Astrocyte (in vitro differentiated cells and primary cell): ENCODE measurements around the gene MED13L. TPM values are rescaled to one million over a fixed set of nuclear protein-coding genes. Genes with fewer than 3 reads are reported as not detected.

ENCODE experiments used
- DNase-seq: peaks from one replicate; pipeline ENCODE4 v3.0.0-alpha.2; 2010; ENCODE audit warnings: low read depth
- FAIRE-seq: peaks from 2 replicates; lab custom pipeline; 2011; peaks lifted over from hg19 to GRCh38; lab: Jason Lieb, UNC
- H2AFZ ChIP-seq: 2 replicates; pipeline ENCODE4 v1.6.0; 2012; ENCODE audit warnings: low read depth, low read length, inconsistent platforms
- H3K27ac ChIP-seq: 2 replicates; pipeline ENCODE4 v1.5.1; 2011; ENCODE audit warnings: low read depth, low read length, inconsistent platforms
- H3K27me3 ChIP-seq: 2 replicates; pipeline ENCODE4 v1.6.0; 2011; ENCODE audit warnings: low read length, inconsistent platforms; ENCODE audit not compliant: insufficient read depth
- H3K36me3 ChIP-seq: 2 replicates; pipeline ENCODE4 v1.5.1; 2011; ENCODE audit warnings: low read length, inconsistent platforms; ENCODE audit not compliant: insufficient read depth
- H3K4me1 ChIP-seq: 2 replicates; pipeline ENCODE4 v1.5.1; 2011; ENCODE audit warnings: low read length, inconsistent platforms; ENCODE audit not compliant: insufficient read depth
- H3K4me2 ChIP-seq: 2 replicates; pipeline ENCODE4 v1.6.0; 2012; ENCODE audit warnings: low read length, inconsistent platforms
- H3K4me3 ChIP-seq: 2 replicates; pipeline ENCODE4 v1.5.1; 2011; ENCODE audit warnings: low read depth, mild to moderate bottlenecking, low read length, inconsistent platforms; ENCODE audit not compliant: insufficient read depth
- H3K79me2 ChIP-seq: 2 replicates; pipeline ENCODE4 v1.6.0; 2012; ENCODE audit warnings: mild to moderate bottlenecking, low read length, inconsistent platforms; ENCODE audit not compliant: insufficient read depth
- H3K9ac ChIP-seq: 2 replicates; pipeline ENCODE4 v1.6.0; 2012; ENCODE audit warnings: mild to moderate bottlenecking, low read length, inconsistent platforms
- H3K9me3 ChIP-seq: 2 replicates; pipeline ENCODE4 v1.5.1; 2012; ENCODE audit warnings: low read depth, mild to moderate bottlenecking, low read length, inconsistent platforms; ENCODE audit not compliant: insufficient read depth
- H4K20me1 ChIP-seq: 2 replicates; pipeline ENCODE4 v1.6.0; 2012; ENCODE audit warnings: low read length, inconsistent platforms; ENCODE audit not compliant: insufficient read depth
- H3K27ac Mint-ChIP-seq: one replicate; pipeline ENCODE4 v1.8.0; 2021; ENCODE audit warnings: mild to moderate bottlenecking, mixed read lengths; ENCODE audit not compliant: unreplicated experiment
- H3K27me3 Mint-ChIP-seq: one replicate; pipeline ENCODE4 v1.8.0; 2021; ENCODE audit warnings: low read depth, mixed read lengths; ENCODE audit not compliant: unreplicated experiment
- H3K36me3 Mint-ChIP-seq: one replicate; pipeline ENCODE4 v1.8.0; 2021; ENCODE audit warnings: low read depth, mixed read lengths; ENCODE audit not compliant: unreplicated experiment
- H3K4me1 Mint-ChIP-seq: one replicate; pipeline ENCODE4 v1.8.0; 2021; ENCODE audit warnings: low read depth, mixed read lengths; ENCODE audit not compliant: unreplicated experiment
- H3K4me3 Mint-ChIP-seq: one replicate; pipeline ENCODE4 v1.8.0; 2021; ENCODE audit warnings: mild to moderate bottlenecking, moderate library complexity, mixed read lengths; ENCODE audit not compliant: unreplicated experiment
- H3K9me3 Mint-ChIP-seq: one replicate; pipeline ENCODE4 v1.8.0; 2021; ENCODE audit warnings: mild to moderate bottlenecking, mixed read lengths; ENCODE audit not compliant: unreplicated experiment
- CTCF ChIP-seq: IDR thresholded peaks from 2 replicates; pipeline ENCODE4 v1.5.1; 2011; ENCODE audit warnings: low read depth, mild to moderate bottlenecking, inconsistent platforms, low read length, moderate library complexity; ENCODE audit not compliant: insufficient read depth
- EZH2 ChIP-seq: IDR thresholded peaks from 2 replicates; pipeline ENCODE4 v1.6.1; 2012; ENCODE audit warnings: mild to moderate bottlenecking, low read length, inconsistent platforms; ENCODE audit not compliant: insufficient read depth
- total RNA-seq: library from RNA; stranded (reverse); gene quantifications from 2 replicates; pipeline ENCODE4 v1.2.1, GENCODE V29; 2021

Gene MED13L
- total RNA-seq, 1 donor from 2014 or later: 153 TPM

GRCh38 chr12:115936997-115937916 lies 340.2 kb downstream of the MED13L start:
- Mint-ChIP-seq H3K4me3 (no peak overlapping the region), H3K9me3 (no peaks in the 10 kb centered on the region), H3K36me3 (no peaks in the 10 kb centered on the region), H3K27ac (no peak overlapping the region), H3K27me3 (peaks cover 2% of the 10 kb centered on the region), H3K4me1 (peaks cover 9% of the 10 kb centered on the region)
- H3K36me3 ChIP-seq: no peaks in the 10 kb centered on the region
- no peaks in the 10 kb centered on the region for H3K27me3 ChIP-seq
- no peaks in the 10 kb centered on the region for H4K20me1 ChIP-seq
- H3K4me2 ChIP-seq: no peak overlapping the region
- H3K79me2 ChIP-seq: no peaks in the 10 kb centered on the region
- peaks cover 5% of the 10 kb centered on the region for H3K4me1 ChIP-seq
- peaks cover 3% of the 10 kb centered on the region for H3K9me3 ChIP-seq
- H3K9ac ChIP-seq: no peak overlapping the region
- no peak overlapping the region for H2AFZ ChIP-seq
- no peak overlapping the region for H3K27ac ChIP-seq
- no peak for FAIRE-seq
- TF ChIP-seq CTCF (no peak), EZH2 (no peak)
- no peak overlapping the region for H3K4me3 ChIP-seq
- no peak for DNase-seq

- H4K20me1 ChIP-seq: no peaks in the 10 kb centered on the region
- Mint-ChIP-seq H3K36me3 (no peaks in the 10 kb centered on the region), H3K27ac (no peak overlapping the region), H3K27me3 (peaks cover 2% of the 10 kb centered on the region), H3K4me3 (no peak overlapping the region), H3K4me1 (peaks cover 9% of the 10 kb centered on the region), H3K9me3 (no peaks in the 10 kb centered on the region)
- H3K9me3 ChIP-seq: peaks cover 3% of the 10 kb centered on the region
- H3K27me3 ChIP-seq: no peaks in the 10 kb centered on the region
- H3K79me2 ChIP-seq: no peaks in the 10 kb centered on the region
- no peaks in the 10 kb centered on the region for H3K4me1 ChIP-seq
- no peak overlapping the region for H3K4me3 ChIP-seq
- H3K9ac ChIP-seq: no peak overlapping the region
- no peak overlapping the region for H2AFZ ChIP-seq
- no peak overlapping the region for H3K4me2 ChIP-seq
- H3K36me3 ChIP-seq: no peaks in the 10 kb centered on the region
- DNase-seq (no peak), FAIRE-seq (no peak)
- H3K27ac ChIP-seq: no peak overlapping the region
- TF ChIP-seq EZH2: no peak
- no peak for TF ChIP-seq CTCF
Observed at GRCh38 chr12:115934877-115935276, 342.6 kb downstream of the MED13L start.

DNA sequence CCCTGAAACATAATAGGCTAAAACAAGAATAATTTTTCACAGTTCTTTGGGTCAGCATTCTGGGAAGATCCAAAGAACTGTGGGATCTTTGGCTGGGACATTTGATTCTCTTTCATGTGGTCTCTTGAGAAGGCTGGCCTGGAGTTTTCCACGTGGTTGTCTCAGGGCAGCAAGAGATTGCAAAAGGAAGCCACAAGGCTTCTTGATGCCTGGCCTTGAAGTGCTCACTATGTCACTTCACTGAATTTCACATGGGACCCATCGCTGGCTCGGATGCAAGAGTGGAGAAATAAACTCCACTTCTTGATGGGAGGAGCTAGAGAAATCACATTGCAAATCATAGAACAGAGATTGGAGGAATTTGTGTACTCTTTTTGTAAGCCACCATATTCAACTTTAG lies 343.4 kb downstream of the MED13L start:
- peaks cover 2% of the 10 kb centered on the region for H3K27me3 Mint-ChIP-seq
- H3K9me3 Mint-ChIP-seq: no peaks in the 10 kb centered on the region
- Histone ChIP-seq H3K9me3 (peaks cover 3% of the 10 kb centered on the region), H4K20me1 (no peaks in the 10 kb centered on the region), H3K27me3 (peaks cover 4% of the 10 kb centered on the region), H3K36me3 (no peaks in the 10 kb centered on the region), H3K4me3 (no peak overlapping the region), H3K4me2 (no peak overlapping the region), H3K4me1 (no peaks in the 10 kb centered on the region), H3K9ac (no peak overlapping the region), H3K27ac (no peak overlapping the region), H3K79me2 (no peaks in the 10 kb centered on the region), H2AFZ (no peak overlapping the region)
- peaks cover 10% of the 10 kb centered on the region for H3K4me1 Mint-ChIP-seq
- FAIRE-seq (no peak), DNase-seq (no peak)
- no peaks in the 10 kb centered on the region for H3K36me3 Mint-ChIP-seq
- no peak for TF ChIP-seq EZH2
- no peak for TF ChIP-seq CTCF
- no peak overlapping the region for H3K27ac Mint-ChIP-seq
- no peak overlapping the region for H3K4me3 Mint-ChIP-seq
